TTC549 (cell line): ENCODE measurements around the gene FRS2.

Source experiments
- FAIRE-seq: peaks from 2 replicates; lab custom pipeline; 2012; peaks lifted over from hg19 to GRCh38; lab: Jason Lieb, UNC

Gene FRS2

DNA sequence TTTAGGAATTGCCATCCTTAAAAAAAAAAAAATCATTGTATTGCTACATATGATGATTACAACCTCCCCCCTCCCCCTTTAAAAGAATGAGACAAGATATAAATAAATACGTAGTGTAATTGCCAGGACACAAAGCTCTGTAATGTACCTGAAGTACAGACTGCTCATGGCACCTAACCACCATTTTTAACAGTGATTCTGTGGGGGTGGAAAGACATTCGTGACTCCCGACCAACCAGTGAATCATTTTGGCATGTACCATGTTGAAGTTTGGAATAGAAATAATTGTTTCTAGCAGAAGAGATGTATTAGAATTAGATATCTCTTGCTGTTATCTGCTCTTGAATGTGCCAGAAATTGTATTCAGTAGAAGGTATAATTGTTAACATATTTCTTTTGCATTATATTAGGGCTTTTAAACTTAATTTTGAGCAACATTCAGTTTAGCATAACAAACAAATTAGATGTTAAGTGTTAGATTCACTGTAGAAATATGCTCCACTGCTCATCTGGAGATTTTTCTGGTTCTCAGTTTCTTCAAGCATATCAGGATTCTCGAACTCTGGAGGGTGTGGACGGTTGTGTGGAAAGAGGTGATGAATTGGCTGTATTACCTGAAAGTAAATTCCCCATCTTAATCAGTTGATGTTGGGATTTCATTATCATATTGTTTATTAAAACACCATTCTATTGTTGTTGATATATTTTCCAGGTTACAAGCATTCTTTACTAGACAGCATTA lies 31.1 kb downstream of the FRS2 start:
- no peak for FAIRE-seq

- no peak for FAIRE-seq
These were observed 32.3 kb downstream of the FRS2 start for GRCh38 chr12:69502345-69503081.

DNA sequence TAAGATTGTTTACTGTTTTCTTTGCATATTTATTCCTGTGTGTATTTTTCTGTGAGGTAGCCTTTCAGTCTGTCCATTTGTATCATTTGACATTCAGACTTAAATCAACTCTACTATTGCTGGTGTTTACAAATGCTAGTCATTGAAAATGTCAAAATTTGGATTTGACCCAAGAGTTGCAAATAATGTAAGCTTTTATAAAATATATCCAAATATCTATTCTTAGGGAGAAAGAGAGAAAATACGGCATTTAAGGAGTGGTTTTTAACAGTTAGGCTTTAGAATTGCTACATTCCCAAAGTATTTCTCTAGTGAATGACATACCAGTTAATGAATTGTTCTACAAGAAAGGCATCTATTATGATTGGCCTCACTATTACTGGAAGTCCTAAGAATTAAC lies 37.9 kb downstream of the FRS2 start:
- no peak for FAIRE-seq

DNA sequence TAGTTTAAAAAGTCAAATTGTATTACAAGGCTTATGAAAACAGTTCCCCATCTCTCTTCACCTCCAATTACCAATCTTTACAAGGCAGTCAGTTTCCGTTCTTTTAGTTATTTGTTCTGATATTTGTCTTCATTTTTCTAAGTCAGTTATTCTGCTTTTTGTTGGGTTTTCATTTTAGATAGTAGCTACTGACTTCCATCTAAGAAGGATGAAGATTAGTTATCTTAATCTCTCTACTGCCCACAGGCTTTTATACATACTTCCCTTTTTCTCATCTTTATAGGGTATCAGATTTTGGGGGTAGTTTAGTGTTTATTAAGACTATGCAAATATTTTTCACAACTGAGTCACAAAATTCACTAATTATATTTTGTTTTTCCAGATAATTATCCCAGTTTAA lies 38.4 kb downstream of the FRS2 start:
- no peak for FAIRE-seq

GRCh38 chr12:69509308-69509736 lies 39.1 kb downstream of the FRS2 start:
- FAIRE-seq: no peak

GRCh38 chr12:69509904-69510827 lies 40.0 kb downstream of the FRS2 start:
- no peak for FAIRE-seq

DNA sequence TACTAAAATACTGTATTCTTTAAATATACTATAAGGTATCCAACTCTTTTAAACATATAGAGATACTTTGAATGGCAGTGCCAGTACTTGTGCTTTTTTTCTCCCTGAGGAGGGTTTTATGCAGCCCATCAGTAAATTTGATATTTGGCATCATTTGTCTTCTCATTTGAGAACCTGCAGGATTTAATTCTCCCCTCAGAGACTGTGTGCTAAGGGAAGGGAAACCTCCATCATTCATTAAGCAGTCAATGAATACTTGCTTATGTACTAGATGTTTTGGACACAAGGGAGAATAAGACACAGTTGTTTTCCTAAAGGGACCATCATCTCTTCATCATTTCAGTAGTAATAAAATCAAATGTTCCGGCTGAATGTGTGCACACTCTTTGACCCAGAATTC lies 40.8 kb downstream of the FRS2 start:
- FAIRE-seq: no peak

- FAIRE-seq: no peak
These were observed 41.5 kb downstream of the FRS2 start for GRCh38 chr12:69511469-69512267.

DNA sequence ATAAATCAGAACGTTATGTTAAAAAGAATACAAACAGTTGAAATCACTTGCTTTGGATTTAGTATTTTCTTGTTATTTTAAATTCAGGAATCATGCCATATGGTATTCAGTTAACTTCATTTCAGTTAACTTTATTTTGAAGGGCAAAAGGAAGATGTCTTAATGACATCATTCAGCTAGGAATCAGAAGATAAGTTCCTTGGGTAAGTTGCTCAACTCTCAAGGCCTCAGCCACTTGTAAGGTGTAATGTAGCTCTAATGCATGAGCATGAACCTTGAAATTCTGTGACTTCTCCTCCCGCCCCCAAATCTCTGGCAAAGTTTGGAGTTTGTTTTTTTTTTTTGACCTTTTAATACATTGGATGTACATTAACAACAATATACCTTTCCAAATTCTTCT lies 42.6 kb downstream of the FRS2 start:
- no peak for FAIRE-seq

- no peak for FAIRE-seq
These were observed 43.1 kb downstream of the FRS2 start for GRCh38 chr12:69513297-69513696.

- no peak for FAIRE-seq
These were observed 43.9 kb downstream of the FRS2 start for GRCh38 chr12:69514111-69514510.

DNA sequence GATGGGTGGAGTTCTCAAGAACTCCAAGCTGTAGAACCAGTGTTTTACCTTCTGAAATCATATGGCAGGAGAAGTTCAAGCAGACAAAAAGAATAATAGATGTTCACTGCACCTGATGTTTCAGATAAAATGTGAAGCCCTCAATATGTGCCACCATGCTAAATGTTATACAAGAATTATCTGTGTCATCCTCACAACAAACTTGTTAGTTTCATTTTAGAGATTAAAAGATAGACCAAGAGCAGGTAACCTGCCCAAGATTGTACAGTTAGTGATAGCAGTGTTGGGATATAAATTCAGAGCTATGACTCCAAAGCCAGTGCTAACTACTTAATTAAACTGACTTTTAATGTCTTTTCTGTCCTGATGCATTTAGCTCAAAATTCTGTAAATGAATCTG lies 44.7 kb downstream of the FRS2 start:
- no peak for FAIRE-seq

DNA sequence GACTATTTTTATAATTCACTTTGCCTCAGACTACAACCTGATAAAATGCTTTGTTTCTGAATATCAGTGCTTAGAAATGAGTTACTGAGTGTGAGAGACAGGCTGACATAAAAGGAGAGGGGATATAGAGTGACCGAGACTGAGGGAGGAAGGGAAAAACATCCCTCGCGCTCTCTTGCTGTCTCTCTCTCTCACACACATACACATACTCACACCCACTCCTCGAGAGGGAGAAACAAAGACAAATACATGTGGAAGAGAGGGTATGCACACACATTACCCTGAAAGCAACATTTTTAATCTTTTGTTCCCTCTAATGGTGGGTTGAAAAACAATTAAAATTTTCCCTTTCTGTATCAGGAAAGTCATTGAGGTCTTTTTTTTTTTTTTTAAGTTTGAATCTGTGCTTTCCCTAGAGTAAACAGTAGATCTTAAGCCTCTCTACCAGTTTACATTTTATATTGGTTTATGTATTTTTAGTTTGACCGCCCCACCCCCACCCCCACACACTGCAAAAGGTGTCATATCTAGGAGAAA lies 45.3 kb downstream of the FRS2 start:
- FAIRE-seq: no peak

DNA sequence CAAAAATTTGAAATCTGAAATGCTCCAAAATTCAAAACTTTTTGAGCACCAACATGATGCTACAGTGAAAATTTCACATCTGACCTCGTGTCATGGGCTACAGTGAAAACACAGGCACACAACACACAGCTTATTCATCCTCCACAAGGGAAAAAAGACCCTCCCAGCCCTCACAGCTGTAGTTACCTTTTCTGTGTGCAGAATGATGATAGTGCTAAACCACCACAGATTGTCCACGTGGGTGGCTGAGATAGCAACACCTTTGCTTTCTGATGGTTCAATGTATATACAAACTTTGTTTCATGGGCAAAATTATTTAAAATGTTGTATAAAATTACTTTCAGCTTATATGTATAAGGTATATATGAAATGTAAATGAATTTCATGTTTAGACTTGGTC lies 46.8 kb downstream of the FRS2 start:
- no peak for FAIRE-seq

DNA sequence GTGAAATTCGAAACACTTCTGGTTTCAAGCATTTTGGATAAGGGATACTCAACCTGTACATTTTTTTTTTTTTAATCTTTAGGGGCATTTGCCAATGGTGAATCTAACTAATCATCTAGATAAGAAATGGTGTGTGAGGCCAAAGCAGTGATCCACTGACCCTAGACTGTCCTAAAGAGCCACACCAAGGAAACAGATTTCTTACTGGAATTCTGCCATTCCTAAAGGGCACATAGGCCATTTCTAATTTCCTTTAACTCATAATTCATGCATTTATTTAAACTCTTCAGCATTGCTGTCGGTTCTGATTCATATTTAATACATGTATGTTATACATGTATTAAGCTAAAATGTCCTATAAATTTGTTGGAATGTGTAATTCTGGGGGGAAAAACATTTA lies 47.2 kb downstream of the FRS2 start:
- FAIRE-seq: no peak

GRCh38 chr12:69519871-69520270 lies 49.7 kb downstream of the FRS2 start:
- no peak for FAIRE-seq

DNA sequence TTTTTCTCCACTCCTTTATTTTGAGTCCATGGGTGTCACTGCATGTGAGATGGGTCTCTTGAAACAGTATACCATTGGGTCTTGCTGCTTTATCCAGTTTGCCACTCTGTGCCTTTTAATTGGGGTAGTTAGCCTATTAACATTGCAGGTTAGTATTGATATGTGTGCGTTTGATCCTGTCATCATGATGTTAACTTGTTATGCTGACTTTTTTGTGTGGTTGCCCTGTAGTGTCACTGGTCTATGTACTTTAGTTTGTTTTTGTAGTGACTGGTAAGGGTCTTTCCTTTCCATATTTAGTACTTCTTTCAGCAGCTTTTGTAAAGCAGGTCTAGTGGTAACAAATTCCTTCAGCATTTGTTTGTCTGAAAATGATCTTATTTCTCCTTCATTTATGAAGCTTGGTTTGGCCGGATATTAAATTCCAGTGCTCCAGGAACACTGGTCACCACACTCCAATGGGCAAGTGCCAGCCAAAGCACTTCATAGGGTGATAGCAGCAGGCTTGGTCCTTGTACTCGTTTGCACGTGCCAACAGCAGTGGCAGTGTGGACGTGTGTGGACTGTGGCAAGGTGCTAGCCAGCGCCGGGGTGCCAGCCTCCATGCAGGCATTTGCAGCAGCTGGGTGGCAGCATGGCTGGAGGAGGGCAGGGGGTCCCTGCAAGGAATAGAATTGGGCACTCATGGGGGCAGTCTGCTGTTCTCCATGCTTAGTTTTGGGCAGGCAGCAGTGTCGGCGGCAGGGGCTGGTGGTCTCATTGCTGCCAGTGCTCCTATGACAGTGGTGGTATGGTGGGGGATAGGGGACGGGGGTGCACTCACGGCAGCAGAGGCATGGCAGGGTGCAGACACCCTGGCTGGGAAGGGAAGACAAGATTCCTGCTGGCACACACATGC lies 53.5 kb downstream of the FRS2 start:
- FAIRE-seq: no peak

DNA sequence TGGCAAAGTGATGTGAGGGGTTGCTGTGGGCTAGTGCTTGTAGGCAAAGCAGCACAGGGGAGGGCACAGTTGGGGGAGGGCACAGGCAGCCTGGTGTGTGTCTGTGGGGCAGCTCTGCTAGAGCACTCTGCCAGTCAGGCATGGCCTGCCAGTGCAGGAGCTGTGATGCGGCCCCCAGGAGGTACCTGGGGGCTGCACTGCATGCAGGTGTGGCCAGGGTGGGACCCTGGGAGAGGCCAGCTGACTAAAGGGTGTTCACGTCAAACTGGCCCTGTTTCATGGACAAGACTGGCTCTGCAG lies 54.1 kb downstream of the FRS2 start:
- FAIRE-seq: no peak

DNA sequence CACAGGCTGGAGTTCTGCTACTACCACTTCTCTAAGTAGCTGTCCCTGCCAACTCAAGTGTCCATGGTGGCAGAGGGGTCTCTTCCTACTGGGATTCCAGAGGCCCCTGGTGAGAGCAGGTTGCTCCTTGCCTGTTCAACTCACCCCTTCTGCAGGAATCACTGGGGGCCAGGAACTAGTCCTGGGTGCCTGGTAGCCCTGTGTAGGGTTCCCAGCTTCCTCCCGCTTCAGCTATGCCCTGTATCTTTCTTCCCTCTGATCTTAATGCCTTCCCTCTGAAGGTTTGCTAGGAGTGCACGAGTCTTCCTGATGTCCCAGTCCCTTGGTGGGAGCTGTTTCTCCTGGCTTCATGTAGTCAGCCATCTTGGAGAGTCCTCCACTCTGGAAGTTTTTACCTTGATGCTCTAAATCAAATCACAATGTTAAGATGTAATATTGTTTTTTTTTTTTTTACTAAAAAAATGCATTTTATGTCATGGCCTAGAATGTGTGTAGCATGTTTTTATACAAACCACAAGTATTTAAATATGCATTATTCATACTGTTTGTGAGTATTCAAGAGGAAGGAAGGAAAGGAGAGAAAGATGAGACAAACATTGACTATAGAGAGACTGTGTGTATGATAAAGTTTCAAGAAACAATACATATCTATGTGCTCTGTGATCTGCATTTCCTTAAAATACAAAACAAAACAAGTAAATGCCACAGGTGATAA lies 54.7 kb downstream of the FRS2 start:
- no peak for FAIRE-seq
